ENCODE results near the gene CCDC85B.

CCDC85B gene

DNA sequence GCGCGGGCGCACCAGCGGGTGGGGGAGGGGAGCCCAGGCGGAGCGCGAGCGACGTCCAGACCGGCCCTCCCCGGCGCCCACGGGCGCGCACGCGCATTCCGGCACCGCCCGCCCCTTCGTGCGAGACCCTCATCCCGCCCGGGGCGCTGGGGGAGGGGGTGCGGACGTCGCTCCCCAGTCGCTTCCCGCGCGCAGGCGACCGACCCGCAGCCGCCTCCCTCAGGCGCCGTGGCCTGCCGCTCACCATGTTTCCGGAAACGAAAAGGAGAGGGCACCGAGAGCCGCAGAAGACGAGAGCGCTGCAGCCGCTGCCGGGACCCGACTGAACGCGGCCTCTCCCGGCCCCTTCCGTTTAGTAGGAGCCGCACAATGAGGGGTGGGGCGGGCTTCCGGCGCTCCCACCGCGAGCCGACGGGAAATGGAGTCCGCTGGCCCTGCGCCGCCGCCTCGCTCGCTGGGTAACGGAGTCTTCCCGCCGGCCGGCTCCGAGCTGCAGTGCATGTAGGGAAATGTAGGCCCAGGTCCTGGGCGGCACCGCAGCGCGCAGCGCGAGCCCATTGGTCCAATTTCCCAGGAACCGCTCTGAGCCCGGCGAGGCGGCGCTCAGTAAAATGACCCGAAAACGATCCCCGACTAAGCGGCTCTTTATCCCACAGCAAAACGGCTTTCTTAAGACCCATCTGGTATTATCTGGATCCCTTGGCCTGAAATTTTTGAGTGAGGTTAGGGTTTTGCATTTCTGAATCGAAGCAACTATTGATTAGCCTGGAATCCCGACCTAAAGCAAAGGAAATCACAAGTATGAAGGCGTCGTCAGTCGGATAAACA, 32.4 kb upstream of the CCDC85B start, which contains the start of gene CFL1:
Gene CFL1 (minus strand): TSS at position 328 of the 828 bp plus-strand sequence. CDS start 81 bp downstream, at position 247.
- peak; percentile 79 for DNase-seq (ENCODE audit: low spot score)

DNA sequence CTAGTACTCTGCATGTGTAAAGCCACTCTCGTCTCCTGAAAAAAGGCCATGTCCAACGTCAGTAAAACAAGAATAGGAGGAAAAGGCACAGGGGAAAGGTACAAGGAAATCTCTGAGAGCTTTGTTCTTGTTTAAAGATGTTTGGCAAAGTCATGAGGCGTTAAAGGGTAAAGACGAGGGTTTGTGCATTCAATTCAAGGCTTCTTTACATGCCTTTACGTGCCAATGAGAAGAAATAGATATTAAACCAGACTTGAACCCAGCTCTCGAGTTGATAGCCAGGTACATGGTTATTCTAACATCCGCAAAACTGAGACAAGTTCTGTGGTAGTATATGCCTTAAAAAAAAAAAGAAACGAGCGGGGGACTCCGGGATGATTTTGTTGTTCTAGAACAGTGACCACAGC, 31.8 kb upstream of the CCDC85B start:
- DNase-seq (ENCODE audit: low spot score) = no peak

DNA sequence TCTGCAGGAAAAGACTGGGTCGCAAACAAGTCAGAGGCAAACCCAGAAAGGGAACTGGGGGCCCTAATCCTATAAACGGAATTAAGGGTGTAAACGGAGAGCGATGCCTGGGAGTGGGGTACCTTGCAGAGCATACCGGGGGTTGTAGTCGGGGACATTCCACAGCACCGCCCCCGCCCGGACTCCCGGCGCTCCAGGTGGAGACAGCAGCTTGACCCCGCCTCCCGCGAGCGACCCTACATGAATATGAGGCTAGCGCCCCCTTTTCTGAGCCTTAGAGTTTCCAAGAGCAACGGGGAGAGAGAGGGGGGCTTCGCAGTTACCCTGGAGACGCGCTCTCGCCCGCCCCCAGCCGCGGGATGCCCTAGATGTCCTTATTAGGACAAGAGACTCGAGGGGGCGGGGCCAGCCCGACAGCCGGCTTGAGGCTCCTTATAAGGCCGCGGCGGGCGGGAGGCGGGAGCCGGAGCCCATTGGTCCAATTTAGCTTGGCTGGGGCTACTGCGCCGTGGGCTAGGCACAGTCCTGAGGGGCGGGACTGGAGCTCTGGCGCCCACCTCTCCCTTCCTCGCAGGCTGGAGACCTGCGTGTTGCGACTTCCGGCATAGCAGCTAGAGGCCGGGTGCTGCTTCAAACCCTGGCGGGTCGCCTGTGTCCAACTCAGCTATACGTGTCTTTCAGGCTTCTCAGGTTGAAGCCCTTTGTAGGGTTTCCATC, 31.2 kb upstream of the CCDC85B start:
- DNase-seq (ENCODE audit: low spot score) = peak; percentile 87

DNA sequence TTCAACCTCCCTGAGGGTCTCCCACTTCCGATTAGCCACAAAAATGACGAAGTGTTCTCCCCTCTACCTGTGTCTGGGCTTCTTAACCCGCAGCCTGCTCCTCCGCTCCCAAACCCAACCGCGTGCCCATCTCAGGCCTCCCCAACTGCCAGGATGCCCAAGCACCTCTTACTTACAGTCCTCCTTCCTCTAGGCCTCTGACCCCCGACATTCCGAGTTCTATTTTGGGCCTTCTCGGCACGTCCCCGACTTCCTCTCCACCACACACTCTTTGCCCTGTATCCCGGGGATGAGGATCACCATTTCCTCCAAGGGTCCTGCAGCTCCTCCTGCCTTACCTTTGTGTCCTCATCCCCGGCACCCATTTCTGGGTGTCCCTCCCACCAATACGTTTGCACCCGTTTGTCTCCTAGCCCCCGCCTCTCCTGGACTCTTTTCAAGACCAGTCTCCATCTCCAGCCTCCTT, 30.6 kb upstream of the CCDC85B start:
- no peak for DNase-seq (ENCODE audit: low spot score)

DNA sequence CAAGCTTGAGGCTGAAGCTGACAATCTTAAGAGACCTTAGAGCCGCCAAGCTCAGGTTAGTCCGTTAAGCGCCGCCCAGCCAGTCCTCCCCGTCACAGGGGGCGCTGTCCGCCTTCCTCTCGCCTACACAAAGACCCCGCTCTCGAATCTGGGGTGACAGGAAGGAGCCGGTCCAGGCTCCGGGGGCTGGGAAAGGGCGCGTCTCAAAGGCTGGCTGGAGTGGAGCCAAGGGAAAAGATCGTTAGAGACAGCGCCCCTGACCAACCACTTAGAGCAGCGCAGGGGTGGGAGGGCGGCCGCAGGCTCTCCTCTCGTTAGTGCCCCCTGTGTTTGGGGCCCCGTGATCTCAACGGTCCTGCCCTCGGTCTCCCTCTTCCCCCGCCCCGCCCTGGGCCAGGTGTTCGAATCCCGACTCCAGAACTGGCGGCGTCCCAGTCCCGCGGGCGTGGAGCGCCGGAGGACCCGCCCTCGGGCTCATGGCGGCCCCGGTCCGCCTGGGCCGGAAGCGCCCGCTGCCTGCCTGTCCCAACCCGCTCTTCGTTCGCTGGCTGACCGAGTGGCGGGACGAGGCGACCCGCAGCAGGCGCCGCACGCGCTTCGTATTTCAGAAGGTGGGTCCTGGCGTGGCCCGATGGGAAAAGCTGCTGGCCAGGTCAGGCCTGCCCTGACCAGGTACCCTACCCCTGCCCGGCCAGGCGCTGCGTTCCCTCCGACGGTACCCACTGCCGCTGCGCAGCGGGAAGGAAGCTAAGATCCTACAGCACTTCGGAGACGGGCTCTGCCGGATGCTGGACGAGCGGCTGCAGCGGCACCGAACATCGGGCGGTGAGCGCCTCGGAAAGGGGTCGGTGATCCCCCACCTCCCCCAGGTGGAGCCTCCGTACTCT, 30.0 kb upstream of the CCDC85B start, which contains the start of gene MUS81:
Gene MUS81 (plus strand): TSS at position 156 of the 887 bp plus-strand sequence. CDS start 321 bp downstream, at position 477.
- peak; percentile 88 for DNase-seq (ENCODE audit: low spot score)

DNA sequence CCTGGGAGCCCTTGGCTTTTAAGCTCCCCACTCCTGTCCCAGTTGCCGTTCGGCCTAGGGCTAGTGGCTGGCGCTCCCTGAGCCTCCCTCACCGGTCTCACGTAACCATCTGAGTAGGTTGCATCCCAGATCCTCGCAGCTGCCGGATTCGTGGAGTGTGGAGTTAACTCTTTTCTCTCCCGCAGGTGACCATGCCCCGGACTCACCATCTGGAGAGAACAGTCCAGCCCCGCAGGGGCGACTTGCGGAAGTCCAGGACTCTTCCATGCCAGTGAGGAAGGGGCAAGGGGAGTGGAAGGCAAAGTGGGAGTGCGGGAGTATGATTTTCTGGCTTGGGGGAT, 29.3 kb upstream of the CCDC85B start:
- DNase-seq (ENCODE audit: low spot score) = no peak

DNA sequence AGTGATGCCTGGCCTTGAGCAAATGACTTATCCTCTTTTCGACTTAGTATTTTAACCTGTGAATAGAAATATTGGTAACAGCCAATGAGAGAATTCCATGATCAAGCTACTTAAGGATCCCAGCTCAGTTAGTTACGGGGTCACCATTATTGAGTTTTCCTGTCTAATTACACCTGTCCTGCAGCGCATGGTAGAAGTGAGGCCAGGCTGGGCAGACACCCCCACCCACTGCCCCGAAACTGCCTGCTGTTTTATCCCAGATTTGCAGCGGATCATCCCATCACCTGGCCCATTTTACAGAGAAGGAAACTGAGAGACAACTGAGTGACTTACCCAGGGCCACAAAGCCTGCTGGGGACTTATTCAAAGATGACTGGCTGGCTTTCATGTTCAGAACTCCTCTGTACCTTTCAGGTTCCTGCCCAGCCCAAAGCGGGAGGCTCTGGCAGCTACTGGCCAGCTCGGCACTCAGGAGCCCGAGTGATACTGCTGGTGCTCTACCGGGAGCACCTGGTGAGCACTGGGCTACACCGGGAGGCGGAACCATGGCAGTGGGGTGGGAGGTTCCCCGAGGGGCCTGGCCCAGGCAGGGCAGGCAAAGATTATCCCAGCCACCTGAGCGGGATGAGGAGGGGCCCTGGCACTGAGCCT, 28.8 kb upstream of the CCDC85B start:
- no peak for DNase-seq (ENCODE audit: low spot score)

DNA sequence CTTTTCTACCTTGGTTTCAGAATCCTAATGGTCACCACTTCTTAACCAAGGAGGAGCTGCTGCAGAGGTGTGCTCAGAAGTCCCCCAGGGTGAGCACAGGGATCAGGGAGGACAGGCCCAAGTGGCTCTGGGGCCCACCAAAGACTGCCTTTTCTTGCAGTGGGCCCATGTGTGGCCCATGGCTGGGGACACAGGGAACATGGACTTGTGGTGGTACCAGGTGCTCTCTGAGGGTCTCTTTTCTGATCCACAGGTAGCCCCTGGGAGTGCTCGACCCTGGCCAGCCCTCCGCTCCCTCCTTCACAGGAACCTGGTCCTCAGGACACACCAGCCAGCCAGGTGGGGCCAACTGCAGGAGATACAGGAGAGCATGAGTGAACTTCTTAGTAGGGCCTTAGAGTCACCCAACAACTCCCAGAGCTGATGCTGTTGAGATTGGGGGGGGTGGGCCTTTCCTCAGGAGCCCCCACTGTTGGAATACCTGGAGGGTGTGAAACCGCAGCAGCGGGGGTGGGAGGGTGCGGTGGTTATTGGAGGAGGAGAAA, 28.2 kb upstream of the CCDC85B start:
- DNase-seq (ENCODE audit: low spot score) = no peak

DNA sequence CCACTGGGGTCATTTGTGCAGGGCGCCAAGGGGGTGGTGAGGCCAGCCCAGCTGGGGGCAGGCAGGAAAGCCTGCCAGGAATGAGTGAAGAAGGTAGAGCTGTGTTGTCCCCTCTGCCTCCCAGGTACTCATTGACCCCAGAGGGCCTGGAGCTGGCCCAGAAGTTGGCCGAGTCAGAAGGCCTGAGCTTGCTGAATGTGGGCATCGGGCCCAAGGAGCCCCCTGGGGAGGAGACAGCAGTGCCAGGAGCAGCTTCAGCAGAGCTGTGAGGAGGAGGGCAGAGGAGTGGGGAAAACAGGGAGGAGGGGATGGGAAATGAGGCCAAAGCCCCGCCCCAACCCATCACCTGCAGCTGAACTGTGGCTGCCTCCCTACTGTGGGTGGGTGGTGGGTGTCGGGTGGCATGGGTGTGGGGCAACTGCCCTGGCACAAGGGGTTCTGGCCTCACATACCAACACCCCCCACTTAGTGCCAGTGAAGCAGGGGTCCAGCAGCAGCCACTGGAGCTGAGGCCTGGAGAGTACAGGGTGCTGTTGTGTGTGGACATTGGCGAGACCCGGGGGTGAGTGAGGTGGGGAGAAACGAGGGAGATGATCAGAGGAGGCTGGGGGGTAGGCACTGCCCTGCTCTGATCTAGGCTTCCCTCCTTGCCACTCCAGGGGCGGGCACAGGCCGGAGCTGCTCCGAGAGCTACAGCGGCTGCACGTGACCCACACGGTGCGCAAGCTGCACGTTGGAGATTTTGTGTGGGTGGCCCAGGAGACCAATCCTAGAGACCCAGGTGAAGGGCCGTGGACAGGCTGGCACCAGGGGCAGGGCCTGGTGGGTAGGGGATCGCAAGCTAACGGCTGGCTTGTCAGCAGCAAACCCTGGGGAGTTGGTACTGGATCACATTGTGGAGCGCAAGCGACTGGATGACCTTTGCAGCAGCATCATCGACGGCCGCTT, 27.3 kb upstream of the CCDC85B start:
- no peak for DNase-seq (ENCODE audit: low spot score)

DNA sequence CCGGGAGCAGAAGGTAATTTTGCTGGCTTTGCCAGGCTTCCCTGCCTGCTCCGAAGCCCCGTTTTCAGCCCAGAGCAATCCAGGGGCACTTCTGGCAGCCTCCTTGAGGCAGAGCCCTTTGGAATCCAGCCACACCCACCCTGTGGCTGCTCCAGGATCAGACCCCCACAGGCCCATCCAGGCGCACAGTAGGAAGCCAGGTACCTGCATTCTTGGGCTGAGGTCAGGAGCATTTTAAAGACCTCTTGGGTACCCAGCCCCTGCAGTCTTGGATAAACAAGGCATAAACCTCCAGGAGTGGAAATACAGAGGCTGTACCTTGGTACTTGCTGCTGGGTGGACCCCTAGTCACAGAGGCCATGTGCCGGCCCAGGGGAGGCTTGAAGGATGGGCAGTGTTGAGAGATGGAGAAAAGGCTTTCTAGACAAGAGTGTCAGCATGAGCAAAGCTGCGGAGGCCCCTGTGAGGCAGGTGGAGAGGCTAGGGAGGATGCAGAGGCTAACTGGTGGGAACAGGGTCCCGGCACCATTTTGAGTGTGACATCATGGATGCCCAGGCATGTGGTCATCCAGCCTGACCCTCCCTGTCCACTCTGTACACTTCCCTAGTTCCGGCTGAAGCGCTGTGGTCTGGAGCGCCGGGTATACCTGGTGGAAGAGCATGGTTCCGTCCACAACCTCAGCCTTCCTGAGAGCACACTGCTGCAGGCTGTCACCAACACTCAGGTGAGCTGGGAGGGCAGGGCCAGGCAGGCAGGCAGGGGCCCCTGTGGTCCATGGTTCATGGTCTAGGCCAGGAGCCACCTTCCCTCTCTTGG, 26.4 kb upstream of the CCDC85B start:
- DNase-seq (ENCODE audit: low spot score) = no peak

DNA sequence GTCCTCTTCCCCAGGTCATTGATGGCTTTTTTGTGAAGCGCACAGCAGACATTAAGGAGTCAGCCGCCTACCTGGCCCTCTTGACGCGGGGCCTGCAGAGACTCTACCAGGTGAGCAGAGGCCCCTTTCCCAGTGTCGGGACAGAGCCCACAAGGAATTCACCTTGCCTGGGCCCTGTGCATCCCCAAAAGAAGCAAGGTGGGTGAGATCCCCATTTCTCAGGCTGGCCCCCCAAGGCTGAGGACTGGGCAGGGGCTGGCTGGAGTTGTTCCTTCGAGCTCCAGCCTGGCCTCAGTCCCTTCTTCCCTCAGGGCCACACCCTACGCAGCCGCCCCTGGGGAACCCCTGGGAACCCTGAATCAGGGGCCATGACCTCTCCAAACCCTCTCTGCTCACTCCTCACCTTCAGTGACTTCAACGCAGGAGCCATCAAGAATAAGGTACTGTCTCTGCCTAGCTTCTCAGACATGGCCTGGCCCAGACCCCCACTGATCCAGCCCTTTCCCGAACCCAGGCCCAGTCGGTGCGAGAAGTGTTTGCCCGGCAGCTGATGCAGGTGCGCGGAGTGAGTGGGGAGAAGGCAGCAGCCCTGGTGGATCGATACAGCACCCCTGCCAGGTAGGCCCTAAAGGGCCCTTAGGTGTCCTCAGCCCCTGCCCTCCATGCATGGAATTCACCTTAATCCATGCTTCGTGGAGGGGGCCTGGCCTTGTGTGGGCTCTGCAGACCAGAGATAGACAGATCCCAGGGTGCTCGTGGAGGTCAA, 25.6 kb upstream of the CCDC85B start:
- no peak for DNase-seq (ENCODE audit: low spot score)

DNA sequence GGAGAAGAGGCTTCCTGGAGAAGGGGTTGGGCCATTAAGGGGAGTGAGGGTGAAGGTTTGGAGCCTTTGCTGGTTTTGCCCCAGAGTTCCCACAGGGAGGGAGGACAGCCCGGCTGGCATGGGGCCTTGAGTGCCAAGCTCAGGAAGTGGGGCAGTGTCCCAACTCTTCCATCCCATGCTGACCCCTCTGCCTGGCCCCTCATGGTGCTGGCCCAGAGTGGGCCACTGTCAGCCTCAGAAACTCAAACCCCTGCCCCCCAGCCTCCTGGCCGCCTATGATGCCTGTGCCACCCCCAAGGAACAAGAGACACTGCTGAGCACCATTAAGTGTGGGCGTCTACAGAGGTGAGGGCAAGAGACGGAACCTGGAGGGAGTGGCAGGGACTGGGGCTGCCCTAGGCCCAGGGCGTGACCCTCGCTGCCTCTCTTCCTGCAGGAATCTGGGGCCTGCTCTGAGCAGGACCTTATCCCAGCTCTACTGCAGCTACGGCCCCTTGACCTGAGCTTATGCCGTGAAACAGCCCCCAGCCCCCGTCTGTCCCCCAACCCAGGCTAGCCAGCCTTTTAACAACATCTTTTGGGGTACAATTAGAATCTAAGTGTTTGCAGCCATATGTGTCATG, 24.8 kb upstream of the CCDC85B start:
- no peak for DNase-seq (ENCODE audit: low spot score)

DNA sequence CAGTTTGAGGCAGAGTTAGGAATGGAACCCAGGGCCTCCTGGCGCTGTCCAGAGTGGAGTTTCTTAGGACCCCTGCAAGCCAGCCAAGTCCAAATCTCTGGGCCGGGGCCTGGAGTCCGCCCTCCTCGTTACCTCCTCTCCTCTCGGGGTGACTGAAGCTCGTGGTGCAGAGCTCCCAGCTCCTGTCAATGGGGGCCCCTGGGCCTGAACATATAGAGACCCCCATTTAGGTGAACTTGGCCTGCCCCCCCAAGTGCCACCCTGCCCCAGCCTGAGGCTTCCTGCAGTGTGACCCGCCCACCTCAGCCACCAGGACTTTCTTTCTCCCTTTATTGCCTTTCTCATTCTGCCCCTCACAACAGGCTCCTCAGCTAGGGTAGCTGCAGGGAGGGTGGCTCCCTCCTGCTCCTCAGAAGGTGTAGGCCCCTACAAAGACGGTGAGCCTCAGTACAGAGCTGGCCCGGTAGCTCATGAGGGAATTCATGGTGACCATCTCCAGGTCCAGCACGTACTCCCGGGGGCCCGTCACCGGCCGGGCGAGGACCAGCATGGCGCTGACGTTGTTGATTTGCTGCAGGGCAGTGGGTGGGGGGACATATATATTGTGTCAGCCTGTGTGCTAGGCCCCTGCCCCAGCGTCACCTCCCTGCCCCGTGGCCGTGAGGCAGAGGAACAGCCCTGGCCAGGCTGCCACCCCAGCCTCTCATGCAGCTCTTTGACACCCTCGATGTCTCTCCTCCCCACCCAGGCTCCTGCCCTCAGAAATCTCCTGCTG, 23.8 kb upstream of the CCDC85B start:
- no peak for DNase-seq (ENCODE audit: low spot score)

DNA sequence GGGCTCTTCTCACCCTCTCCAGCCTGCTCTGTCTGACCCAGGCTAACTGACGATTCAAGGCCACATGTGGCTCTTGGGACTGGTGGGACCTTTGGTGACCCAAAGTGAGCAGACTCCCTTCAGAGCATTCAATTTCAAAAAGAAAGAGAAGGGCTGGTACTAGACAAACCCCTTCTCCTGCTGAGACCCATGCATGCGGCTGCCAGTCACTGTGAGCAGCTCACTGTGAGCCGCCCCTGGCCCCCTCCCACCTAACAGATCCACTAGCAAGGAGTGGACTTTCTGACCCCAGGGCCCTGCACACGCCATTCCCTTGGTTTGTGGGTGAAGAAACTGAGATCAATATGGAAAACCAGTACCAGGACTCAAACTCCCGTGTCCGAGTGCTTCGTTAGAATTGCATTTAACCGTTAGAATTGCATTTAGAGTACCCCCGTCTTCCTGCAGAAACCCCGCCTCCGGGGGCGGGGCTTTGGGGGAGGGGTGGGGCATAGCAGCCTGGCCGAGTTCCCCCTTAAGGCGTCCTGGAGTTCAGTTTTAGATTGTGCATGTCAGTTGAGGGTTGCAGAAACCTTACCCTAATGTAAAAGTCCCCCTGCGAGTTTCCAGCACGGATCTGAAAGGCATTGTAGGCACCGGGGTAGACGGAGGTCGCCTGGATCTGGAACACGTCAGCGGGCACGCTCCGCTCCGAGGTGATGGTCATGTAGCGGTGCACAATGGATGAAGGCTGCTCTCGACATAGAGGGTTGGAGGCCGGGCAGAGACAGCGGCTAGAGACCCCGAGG, 23.0 kb upstream of the CCDC85B start:
- DNase-seq (ENCODE audit: low spot score) = peak; percentile 60

DNA sequence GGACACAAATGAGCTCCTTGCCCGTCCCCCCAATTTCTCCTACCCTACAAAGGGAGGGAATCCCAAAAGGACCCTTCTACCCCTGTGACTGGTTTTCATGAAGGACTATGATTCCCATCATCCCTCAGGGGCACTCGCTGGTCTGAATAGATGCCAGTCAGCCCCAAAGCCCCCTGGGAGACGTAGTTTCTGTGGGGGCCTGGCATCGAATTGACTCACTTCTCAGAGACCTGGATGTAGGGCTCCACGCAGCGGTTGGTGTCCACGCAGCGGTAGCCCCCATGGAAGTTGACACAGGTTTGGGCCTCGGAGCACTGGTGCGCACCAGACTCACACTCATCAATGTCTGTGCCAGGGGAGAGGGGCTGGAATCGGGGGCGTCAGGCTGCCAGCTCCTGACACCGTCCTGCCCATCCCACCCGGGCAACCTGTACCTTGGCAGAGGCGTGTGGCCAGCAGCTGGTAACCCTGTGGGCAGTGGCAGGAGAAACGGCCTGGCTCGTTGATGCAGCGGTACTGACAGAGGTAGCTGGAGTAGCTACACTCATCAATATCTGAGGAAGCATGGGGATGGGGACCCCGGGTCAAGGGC, 22.3 kb upstream of the CCDC85B start:
- peak; percentile 63 for DNase-seq (ENCODE audit: low spot score)

DNA sequence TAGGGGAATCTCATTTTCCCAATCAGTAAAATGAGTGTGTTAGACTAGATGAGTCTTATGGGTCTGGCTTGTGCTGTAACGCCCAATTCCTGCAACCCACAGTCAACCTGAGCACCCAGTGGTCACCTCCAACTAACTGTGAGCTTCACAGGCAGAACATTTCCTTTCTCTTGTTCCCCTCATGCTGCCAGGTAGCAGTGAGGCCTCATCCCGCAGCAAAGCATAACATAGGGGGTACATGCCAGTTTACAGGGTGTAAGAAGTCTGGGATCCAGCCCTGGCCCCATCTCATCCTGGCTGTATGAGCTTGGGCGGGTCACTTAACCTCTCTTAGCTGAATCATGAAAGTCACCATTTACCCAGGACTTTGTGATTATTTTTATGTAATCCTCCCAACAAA, 21.6 kb upstream of the CCDC85B start:
- no peak for DNase-seq (ENCODE audit: low spot score)

All from iPS-NIHi11 (cell line).